Hepatocyte (in vitro differentiated cells): ENCODE data around the gene BMP15. TPM values are rescaled to one million over a fixed set of nuclear protein-coding genes. Genes with fewer than 3 reads are reported as not detected.
A peak's percentile ranks its signal among the peaks of the same experiment; 100 is the strongest.

Source experiments
- DNase-seq: peaks from one replicate; pipeline ENCODE4 v3.0.0-alpha.2; 2016; ENCODE audit warnings: low spot score
- H2AFZ ChIP-seq: fragments of 200-600 bp; sonication (generic); 2 replicates; pipeline ENCODE4 v1.6.0; 2016; ENCODE audit warnings: antibody characterized with exemption, mild to moderate bottlenecking
- H3K27ac ChIP-seq: fragments of 200-600 bp; sonication (generic); 2 replicates; pipeline ENCODE4 v1.5.1; 2016; ENCODE audit warnings: mild to moderate bottlenecking
- H3K27me3 ChIP-seq: fragments of 200-600 bp; sonication (generic); 2 replicates; pipeline ENCODE4 v1.6.1; 2016
- H3K36me3 ChIP-seq: fragments of 200-600 bp; sonication (generic); replicated peaks from 2 replicates; pipeline ENCODE4 v1.5.1; 2016; ENCODE audit warnings: low read depth; ENCODE audit not compliant: insufficient read depth
- H3K4me1 ChIP-seq: fragments of 200-600 bp; sonication (generic); 2 replicates; pipeline ENCODE4 v1.5.1; 2016; ENCODE audit warnings: mild to moderate bottlenecking, moderate library complexity; ENCODE audit not compliant: insufficient read depth
- H3K4me2 ChIP-seq: fragments of 200-600 bp; sonication (generic); 2 replicates; pipeline ENCODE4 v1.6.0; 2016
- H3K4me3 ChIP-seq: fragments of 200-600 bp; sonication (generic); 2 replicates; pipeline ENCODE4 v1.5.1; 2016; ENCODE audit warnings: mild to moderate bottlenecking
- H3K79me2 ChIP-seq: fragments of 200-600 bp; sonication (generic); 2 replicates; pipeline ENCODE4 v1.6.0; 2017; ENCODE audit warnings: mild to moderate bottlenecking
- H3K9me2 ChIP-seq: fragments of 200-600 bp; sonication (generic); replicated peaks from 2 replicates; pipeline ENCODE4 v1.6.0; 2017; ENCODE audit warnings: mild to moderate bottlenecking; ENCODE audit not compliant: insufficient read depth
- H3K9me3 ChIP-seq: fragments of 200-600 bp; sonication (generic); 2 replicates; pipeline ENCODE4 v1.5.1; 2016; ENCODE audit warnings: low read depth, mild to moderate bottlenecking
- H4K20me1 ChIP-seq: fragments of 200-600 bp; sonication (generic); 2 replicates; pipeline ENCODE4 v1.6.0; 2016; ENCODE audit warnings: mild to moderate bottlenecking; ENCODE audit not compliant: insufficient read depth, poor library complexity, severe bottlenecking
- EZH2 ChIP-seq: fragments of 200-600 bp; sonication (generic); IDR thresholded peaks from 2 replicates; pipeline ENCODE4 v1.6.1; 2016; ENCODE audit warnings: antibody characterized with exemption, mild to moderate bottlenecking, borderline replicate concordance
- EZH2phosphoT487 ChIP-seq: fragments of 200-600 bp; sonication (generic); IDR thresholded peaks from one replicate; pipeline ENCODE4 v1.6.1; 2018; ENCODE audit warnings: antibody characterized with exemption, mild to moderate bottlenecking, low read depth, moderate library complexity; ENCODE audit not compliant: unreplicated experiment, severe bottlenecking
- WGBS: methylation state at CpG from one replicate; pipeline ENCODE4 v1.1.6; 2016; ENCODE audit warnings: low lambda C conversion rate; ENCODE audit errors: missing lambda C conversion rate; 5-methylcytosine and 5-hydroxymethylcytosine counted together
- polyA plus RNA-seq: library from polyadenylated mRNA; unstranded; fragments of >200 nt; fragmentation: Nextera tagmentation; extraction: Ambion mirVana; gene quantifications from 2 replicates; pipeline ENCODE4 v1.2.1, GENCODE V29; 2016
- total RNA-seq: library from RNA; depleted of rRNA; stranded (reverse); fragments of >200 nt; gene quantifications from 2 replicates; pipeline ENCODE4 v1.2.3, GENCODE V29; 2014
- TF ChIP-seq, protein P1 (sequence below): fragments of 200-600 bp; sonication (generic); IDR thresholded peaks from 2 replicates; pipeline ENCODE4 v1.5.1; 2016; ENCODE audit warnings: antibody characterized with exemption, mild to moderate bottlenecking; ENCODE audit not compliant: poor library complexity

Gene BMP15
- total and polyA plus RNA-seq, 2 experiments from 2014 or later: not detected

GRCh38 chrX:50874876-50875275 lies 35.7 kb upstream of the BMP15 start:
- H3K9me2 ChIP-seq: no peaks in the 10 kb centered on the region
- WGBS: 43% methylated on average over 3 of the region's 3 CpGs
- no peaks in the 10 kb centered on the region for H3K4me1 ChIP-seq
- H3K27me3 ChIP-seq: no peaks in the 10 kb centered on the region
- no peak overlapping the region for H3K27ac ChIP-seq
- TF ChIP-seq EZH2 (no peak), EZH2phosphoT487 (no peak)
- TF ChIP-seq, protein P1, sequence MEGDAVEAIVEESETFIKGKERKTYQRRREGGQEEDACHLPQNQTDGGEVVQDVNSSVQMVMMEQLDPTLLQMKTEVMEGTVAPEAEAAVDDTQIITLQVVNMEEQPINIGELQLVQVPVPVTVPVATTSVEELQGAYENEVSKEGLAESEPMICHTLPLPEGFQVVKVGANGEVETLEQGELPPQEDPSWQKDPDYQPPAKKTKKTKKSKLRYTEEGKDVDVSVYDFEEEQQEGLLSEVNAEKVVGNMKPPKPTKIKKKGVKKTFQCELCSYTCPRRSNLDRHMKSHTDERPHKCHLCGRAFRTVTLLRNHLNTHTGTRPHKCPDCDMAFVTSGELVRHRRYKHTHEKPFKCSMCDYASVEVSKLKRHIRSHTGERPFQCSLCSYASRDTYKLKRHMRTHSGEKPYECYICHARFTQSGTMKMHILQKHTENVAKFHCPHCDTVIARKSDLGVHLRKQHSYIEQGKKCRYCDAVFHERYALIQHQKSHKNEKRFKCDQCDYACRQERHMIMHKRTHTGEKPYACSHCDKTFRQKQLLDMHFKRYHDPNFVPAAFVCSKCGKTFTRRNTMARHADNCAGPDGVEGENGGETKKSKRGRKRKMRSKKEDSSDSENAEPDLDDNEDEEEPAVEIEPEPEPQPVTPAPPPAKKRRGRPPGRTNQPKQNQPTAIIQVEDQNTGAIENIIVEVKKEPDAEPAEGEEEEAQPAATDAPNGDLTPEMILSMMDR: no peak
- H3K9me3 ChIP-seq: no peaks in the 10 kb centered on the region
- no peak overlapping the region for H3K4me3 ChIP-seq
- H4K20me1 ChIP-seq: no peaks in the 10 kb centered on the region
- no peak overlapping the region for H2AFZ ChIP-seq
- H3K79me2 ChIP-seq: no peaks in the 10 kb centered on the region
- DNase-seq: no peak
- H3K4me2 ChIP-seq: no peak overlapping the region
- no peaks in the 10 kb centered on the region for H3K36me3 ChIP-seq

DNA sequence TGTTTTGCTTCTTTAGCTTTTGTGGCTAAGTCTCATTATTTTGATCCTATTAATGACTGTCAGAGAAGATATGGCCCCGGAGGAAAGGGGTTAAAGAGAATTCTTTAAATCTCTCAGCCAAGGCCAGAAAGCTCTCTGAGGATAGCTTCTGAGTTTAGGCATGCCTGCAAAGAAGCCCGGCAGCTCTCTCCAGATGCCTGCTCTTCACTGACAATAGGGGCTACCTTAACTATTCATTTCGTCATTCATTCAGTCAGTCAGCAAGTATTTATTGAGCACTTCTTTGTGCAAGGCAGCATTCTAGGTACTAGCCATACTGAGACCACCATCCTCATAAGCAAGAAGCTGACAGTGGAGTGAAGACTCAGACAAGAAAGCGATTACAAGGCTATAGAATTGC lies 34.0 kb upstream of the BMP15 start:
- no peaks in the 10 kb centered on the region for H3K79me2 ChIP-seq
- no peaks in the 10 kb centered on the region for H3K36me3 ChIP-seq
- H3K4me3 ChIP-seq: no peak overlapping the region
- H3K27ac ChIP-seq: no peak overlapping the region
- TF ChIP-seq EZH2 (no peak), EZH2phosphoT487 (no peak)
- TF ChIP-seq, protein P1: no peak
- H3K27me3 ChIP-seq: no peaks in the 10 kb centered on the region
- H3K9me2 ChIP-seq: no peaks in the 10 kb centered on the region
- H3K4me2 ChIP-seq: no peak overlapping the region
- H3K9me3 ChIP-seq: no peaks in the 10 kb centered on the region
- no peaks in the 10 kb centered on the region for H4K20me1 ChIP-seq
- 56% methylated on average over 4 of the region's 4 CpGs for WGBS
- H3K4me1 ChIP-seq: no peaks in the 10 kb centered on the region
- H2AFZ ChIP-seq: no peak overlapping the region
- no peak for DNase-seq

- Histone ChIP-seq H4K20me1 (no peaks in the 10 kb centered on the region), H3K36me3 (no peaks in the 10 kb centered on the region), H3K79me2 (no peaks in the 10 kb centered on the region), H3K4me1 (no peaks in the 10 kb centered on the region), H2AFZ (no peak overlapping the region), H3K9me2 (no peaks in the 10 kb centered on the region), H3K4me3 (no peak overlapping the region), H3K9me3 (no peaks in the 10 kb centered on the region), H3K4me2 (no peak overlapping the region), H3K27me3 (no peaks in the 10 kb centered on the region), H3K27ac (no peak overlapping the region)
- TF ChIP-seq EZH2phosphoT487: no peak
- no peak for TF ChIP-seq EZH2
- TF ChIP-seq, protein P1: no peak
- no peak for DNase-seq
- 78% methylated on average over 6 of the region's 6 CpGs for WGBS
Observed at GRCh38 chrX:50877310-50877709, 33.2 kb upstream of the BMP15 start.

DNA sequence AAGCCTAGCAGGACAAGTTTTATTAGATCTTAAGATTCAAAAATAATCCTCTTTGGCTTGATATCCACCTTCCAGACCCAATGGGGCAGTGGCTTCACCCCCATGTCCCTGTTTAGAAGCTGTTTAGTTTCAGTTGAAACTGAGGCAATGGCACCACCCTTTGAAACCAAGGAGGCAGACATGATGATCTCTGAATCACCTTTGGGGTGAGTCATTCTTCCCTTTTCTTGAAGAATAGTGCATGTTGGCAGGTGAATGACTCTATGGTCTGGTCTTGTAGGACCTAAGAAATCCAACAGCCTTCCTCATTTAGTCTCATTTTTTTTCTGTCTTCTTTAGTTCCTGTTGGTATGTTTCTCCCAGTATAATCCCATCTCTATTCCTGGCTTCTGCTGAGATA lies 29.5 kb upstream of the BMP15 start:
- Histone ChIP-seq H3K9me2 (no peaks in the 10 kb centered on the region), H4K20me1 (no peaks in the 10 kb centered on the region), H2AFZ (no peak overlapping the region), H3K36me3 (no peaks in the 10 kb centered on the region), H3K79me2 (no peaks in the 10 kb centered on the region), H3K4me3 (no peak overlapping the region), H3K27ac (no peak overlapping the region), H3K27me3 (no peaks in the 10 kb centered on the region), H3K4me2 (no peak overlapping the region), H3K9me3 (no peaks in the 10 kb centered on the region), H3K4me1 (no peaks in the 10 kb centered on the region)
- DNase-seq: peak; percentile 8
- no peak for TF ChIP-seq EZH2phosphoT487
- TF ChIP-seq, protein P1: no peak
- no peak for TF ChIP-seq EZH2
